Renal cortex interstitium (tissue), 15 donors: ENCODE data around the gene NUS1. TPM values are rescaled to one million over a fixed set of nuclear protein-coding genes. Genes with fewer than 3 reads are reported as not detected.
A peak's percentile ranks its signal among the peaks of the same experiment; 100 is the strongest.
"Not testable (repeated sequence)": the region's sequence is repeated elsewhere in the genome, so short reads cannot be mapped to it uniquely, and the experiment has no call there.

Experiments used
- DNase-seq, 11 donors: peaks; one replicate each; pipeline ENCODE4 v3.0.0-alpha.2; 2013; ENCODE audit warnings: low read depth in 9 of 11, low spot score in 4 of 11; ENCODE audit errors: extremely low read depth in 1 of 11
- long read RNA-seq, 16 experiments: transcript quantifications; one replicate each; lab custom pipeline, GENCODE V29; 2026
- polyA plus RNA-seq, 3 donors: library from polyadenylated mRNA; unstranded; fragments of 120-200 nt; gene quantifications; one replicate each; pipeline ENCODE4 v1.2.1, GENCODE V29; 2013; ENCODE audit not compliant: insufficient read length in 3 of 3

The NUS1 gene
- 10 to 100 TPM; 50.0 to 61.4 (median 51.6) TPM for polyA plus RNA-seq
- long read RNA-seq, donor 1, full-length matches to known transcripts, result 7 of 12 reads
- long read RNA-seq, donor 1, partial matches to known transcripts, result 5 of 12 reads
- long read RNA-seq, donor 1, other reads (novel, unspliced or antisense), result 0 of 12 reads
- long read RNA-seq, donor 2, full-length matches to known transcripts, result 6 of 6 reads
- long read RNA-seq, donor 2, partial matches to known transcripts, result 0 of 6 reads
- long read RNA-seq, donor 2, other reads (novel, unspliced or antisense), result 0 of 6 reads
- long read RNA-seq, donor 3, full-length matches to known transcripts, result 13 of 13 reads
- long read RNA-seq, donor 3, partial matches to known transcripts, result 0 of 13 reads
- long read RNA-seq, donor 3, other reads (novel, unspliced or antisense), result 0 of 13 reads
- long read RNA-seq, donor 4, full-length matches to known transcripts, result 12 of 22 reads
- long read RNA-seq, donor 4, partial matches to known transcripts, result 10 of 22 reads
- long read RNA-seq, donor 4, other reads (novel, unspliced or antisense), result 0 of 22 reads
- long read RNA-seq, donor 5, result 0 reads
- long read RNA-seq, donor 6, full-length matches to known transcripts, result 18 of 18 reads
- long read RNA-seq, donor 6, partial matches to known transcripts, result 0 of 18 reads
- long read RNA-seq, donor 6, other reads (novel, unspliced or antisense), result 0 of 18 reads
- long read RNA-seq, donor 7, full-length matches to known transcripts, result 19 of 19 reads
- long read RNA-seq, donor 7, partial matches to known transcripts, result 0 of 19 reads
- long read RNA-seq, donor 7, other reads (novel, unspliced or antisense), result 0 of 19 reads
- long read RNA-seq, donor 8, result 0 reads
- long read RNA-seq, donor 9, full-length matches to known transcripts, result 8 of 18 reads
- long read RNA-seq, donor 9, partial matches to known transcripts, result 10 of 18 reads
- long read RNA-seq, donor 9, other reads (novel, unspliced or antisense), result 0 of 18 reads
- long read RNA-seq, donor 10, full-length matches to known transcripts, result 11 of 35 reads
- long read RNA-seq, donor 10, partial matches to known transcripts, result 24 of 35 reads
- long read RNA-seq, donor 10, other reads (novel, unspliced or antisense), result 0 of 35 reads
- long read RNA-seq, donor 11, full-length matches to known transcripts, result 18 of 18 reads
- long read RNA-seq, donor 11, partial matches to known transcripts, result 0 of 18 reads
- long read RNA-seq, donor 11, other reads (novel, unspliced or antisense), result 0 of 18 reads
- long read RNA-seq, donor 12, full-length matches to known transcripts, result 8 of 8 reads
- long read RNA-seq, donor 12, partial matches to known transcripts, result 0 of 8 reads
- long read RNA-seq, donor 12, other reads (novel, unspliced or antisense), result 0 of 8 reads
- long read RNA-seq, donor 13, result 0 reads
- long read RNA-seq, donor 14, full-length matches to known transcripts, result 13 of 13 reads
- long read RNA-seq, donor 14, partial matches to known transcripts, result 0 of 13 reads
- long read RNA-seq, donor 14, other reads (novel, unspliced or antisense), result 0 of 13 reads
- long read RNA-seq, donor 15, full-length matches to known transcripts, result 3 of 3 reads
- long read RNA-seq, donor 15, partial matches to known transcripts, result 0 of 3 reads
- long read RNA-seq, donor 15, other reads (novel, unspliced or antisense), result 0 of 3 reads
- long read RNA-seq, donor 16, full-length matches to known transcripts, result 51 of 56 reads
- long read RNA-seq, donor 16, partial matches to known transcripts, result 5 of 56 reads
- long read RNA-seq, donor 16, other reads (novel, unspliced or antisense), result 0 of 56 reads

GRCh38 chr6:117674991-117675657, at the start of gene NUS1:
Gene NUS1 (plus strand): TSS chr6:117675469. CDS start chr6:117675671, 202 bp downstream.
- DNase-seq, result peak; percentile 92 to 98 (median 96)

GRCh38 chr6:117627533-117627932, 47.7 kb upstream of the NUS1 start:
- no peak for DNase-seq

GRCh38 chr6:117629119-117629660, 46.1 kb upstream of the NUS1 start:
- no peak for DNase-seq

GRCh38 chr6:117637770-117638169, 37.5 kb upstream of the NUS1 start:
- DNase-seq, result no peak

GRCh38 chr6:117642976-117643375, 32.3 kb upstream of the NUS1 start:
- DNase-seq, result no peak

- not testable (repeated sequence) for DNase-seq
Measured at GRCh38 chr6:117651984-117652383, 23.3 kb upstream of the NUS1 start.

DNA sequence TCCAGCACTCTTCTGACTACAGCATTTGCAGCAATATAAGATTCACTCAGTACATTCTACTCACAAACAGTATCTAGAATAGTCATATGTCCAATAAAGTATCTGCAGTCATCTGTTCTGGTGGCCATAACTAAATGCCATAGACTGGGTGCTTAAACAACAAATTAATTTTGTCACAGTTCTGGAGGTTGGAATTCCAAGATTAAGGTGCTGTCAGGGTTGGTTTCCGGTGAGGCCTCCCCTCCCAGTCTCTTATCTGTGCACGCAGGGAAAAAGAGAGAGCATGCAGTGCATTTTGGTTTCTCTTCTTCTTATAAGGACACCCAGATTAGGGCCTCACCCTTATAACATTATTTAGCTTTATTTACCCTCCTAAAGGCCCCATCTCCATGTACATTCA, 21.3 kb upstream of the NUS1 start:
- no peak for DNase-seq

GRCh38 chr6:117655380-117655779, 19.9 kb upstream of the NUS1 start:
- no peak for DNase-seq

DNA sequence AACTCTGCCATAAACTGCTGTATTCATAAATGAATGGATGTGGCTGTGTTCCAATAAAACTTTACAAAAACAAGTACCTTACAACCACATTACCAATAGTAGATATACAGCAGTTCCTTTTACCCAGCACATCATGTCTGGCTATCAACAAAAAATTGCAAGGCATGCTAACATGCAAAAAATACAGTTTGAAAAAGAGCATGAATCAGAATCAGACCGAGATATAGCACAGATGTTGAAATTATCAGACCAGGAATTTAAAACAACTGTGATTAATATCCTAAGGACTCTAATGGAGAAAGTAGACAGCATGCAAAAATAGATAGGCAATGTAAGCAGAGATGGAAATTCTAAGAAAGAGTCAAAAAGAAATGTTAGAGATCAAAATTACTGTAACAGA, 8.4 kb upstream of the NUS1 start:
- no peak for DNase-seq

- DNase-seq, result no peak
Measured at GRCh38 chr6:117668736-117669135, 6.5 kb upstream of the NUS1 start.

DNA sequence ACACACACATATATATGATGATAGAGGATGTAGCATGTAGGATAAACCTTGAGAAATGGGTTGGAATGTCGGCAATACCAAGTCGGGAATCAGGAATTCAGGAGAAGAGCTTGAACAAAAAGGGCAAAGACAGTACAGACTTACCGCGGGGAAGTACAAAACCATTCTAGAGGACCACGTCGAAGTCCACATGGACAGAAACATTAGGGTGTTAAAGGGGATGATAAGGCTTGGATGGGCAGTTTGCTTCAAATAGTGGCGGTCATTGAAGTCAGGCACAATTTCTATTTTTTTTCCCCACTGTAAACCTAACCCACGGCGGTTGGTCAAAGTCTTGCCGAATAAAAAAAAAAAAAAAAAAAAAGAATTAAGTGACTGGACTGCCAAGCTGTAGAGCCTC, 766 bp upstream of the NUS1 start:
- DNase-seq, result no peak

GRCh38 chr6:117675658-117676301, 511 bp downstream of the NUS1 start:
- peak in 2 of 11 donors; percentile 2 to 17 for DNase-seq

DNA sequence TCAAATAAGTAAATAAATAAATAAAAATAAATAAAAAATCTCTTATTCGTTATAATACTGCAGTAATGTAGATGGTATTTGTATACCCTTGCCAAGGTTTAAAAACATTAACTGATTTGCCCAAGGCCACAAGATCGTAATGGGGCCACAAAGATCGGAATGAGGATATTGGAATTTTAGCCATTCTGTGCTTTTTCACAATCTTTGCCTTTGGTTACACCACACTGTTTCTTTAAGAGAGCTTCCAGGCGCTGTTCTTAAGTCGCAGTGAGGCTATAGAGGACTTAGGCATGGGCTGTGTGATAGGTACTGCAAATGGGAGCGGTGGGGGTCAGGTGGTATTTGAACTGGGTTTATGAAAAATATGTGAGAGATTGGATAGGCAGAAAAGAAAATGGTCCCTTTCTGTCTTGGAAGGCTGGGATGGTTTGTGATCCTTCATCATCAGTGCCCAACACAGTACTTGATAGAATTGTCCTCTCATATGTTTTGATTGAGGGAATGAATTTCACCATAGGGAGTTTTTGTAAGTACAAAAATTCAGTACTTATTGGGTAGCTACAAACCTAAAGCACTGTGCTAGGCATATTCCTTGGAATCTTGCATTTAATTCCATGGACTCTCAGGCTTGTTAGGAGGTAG, 1.4 kb downstream of the NUS1 start:
- no peak for DNase-seq

GRCh38 chr6:117677553-117678141, 2.4 kb downstream of the NUS1 start:
- no peak for DNase-seq

GRCh38 chr6:117681162-117681741, 6.0 kb downstream of the NUS1 start:
- no peak for DNase-seq

- DNase-seq, result no peak
Measured at GRCh38 chr6:117684749-117685148, 9.5 kb downstream of the NUS1 start.
